SH-SY5Y (cell line): Measurements from ENCODE around the gene GALNT15.

Experiments
- GATA2 ChIP-seq: IDR thresholded peaks from 2 replicates; pipeline ENCODE4 v1.6.1; 2011; ENCODE audit warnings: mild to moderate bottlenecking, low read depth, low read length
- GATA3 ChIP-seq: IDR thresholded peaks from 2 replicates; pipeline ENCODE4 v1.6.1; 2011; ENCODE audit warnings: low read depth, mild to moderate bottlenecking, low read length, moderate library complexity

GRCh38 chr3:16146015-16146730 lies 28.3 kb upstream of the GALNT15 start:
- TF ChIP-seq GATA3: no peak
- no peak for TF ChIP-seq GATA2
